HK-2 (cell line): ENCODE results near the gene CLMP.
A peak's percentile ranks its signal among the peaks of the same experiment; 100 is the strongest.
"Not testable (repeated sequence)": the region's sequence is repeated elsewhere in the genome, so short reads cannot be mapped to it uniquely, and the experiment has no call there.

Experiments used
- DNase-seq: peaks from one replicate; pipeline ENCODE4 v3.0.0-alpha.2; 2018; ENCODE audit not compliant: unreplicated experiment

Gene CLMP

DNA sequence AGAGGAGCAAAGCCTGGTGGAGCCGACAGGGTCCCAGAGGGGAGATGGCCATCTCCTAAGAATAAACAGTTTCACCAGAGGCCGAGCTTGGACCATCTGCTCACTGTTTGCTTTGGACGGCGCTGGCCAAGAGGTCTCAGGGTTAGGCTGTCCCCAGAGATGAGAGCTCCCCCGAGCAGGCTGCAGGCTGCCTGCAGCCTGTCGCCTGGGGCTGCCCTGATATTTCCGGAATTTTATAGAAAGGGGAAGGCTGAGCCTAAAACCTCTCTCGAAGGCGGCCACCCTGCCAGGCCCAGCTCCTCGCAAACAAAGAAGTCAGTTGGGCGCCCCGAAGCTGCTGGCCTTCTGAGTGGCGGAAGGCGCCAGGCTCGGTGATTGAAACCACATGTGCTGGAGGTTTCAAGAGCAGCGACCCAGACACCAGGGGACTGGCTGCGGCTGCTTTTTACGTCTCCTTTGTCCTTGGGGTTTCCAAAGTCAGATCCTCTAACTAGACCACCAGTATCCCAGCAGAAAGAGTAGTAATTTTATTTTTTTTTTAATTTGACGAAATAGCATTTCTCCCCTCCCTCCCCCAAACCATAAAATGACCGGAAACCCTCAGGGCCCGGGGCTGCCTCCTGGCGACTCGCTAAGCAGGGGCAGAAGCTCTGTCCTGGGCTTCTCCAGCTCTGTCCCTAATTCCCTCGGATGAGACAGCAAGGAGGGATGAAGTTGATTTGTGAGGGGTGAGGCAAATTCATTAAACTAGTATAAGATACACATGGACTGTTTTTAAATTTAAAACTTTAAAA lies 57.4 kb downstream of the CLMP start:
- no peak for DNase-seq

- no peak for DNase-seq
Observed at GRCh38 chr11:123135863-123136446, 59.1 kb downstream of the CLMP start.

- DNase-seq, result no peak
Observed at GRCh38 chr11:123132881-123133280, 62.2 kb downstream of the CLMP start.

- not testable (repeated sequence) for DNase-seq
Observed at GRCh38 chr11:123132034-123132766, 62.8 kb downstream of the CLMP start.

- no peak for DNase-seq
Observed at GRCh38 chr11:123129920-123130319, 65.1 kb downstream of the CLMP start.

- DNase-seq, result no peak
Observed at GRCh38 chr11:123125169-123125568, 69.9 kb downstream of the CLMP start.

DNA sequence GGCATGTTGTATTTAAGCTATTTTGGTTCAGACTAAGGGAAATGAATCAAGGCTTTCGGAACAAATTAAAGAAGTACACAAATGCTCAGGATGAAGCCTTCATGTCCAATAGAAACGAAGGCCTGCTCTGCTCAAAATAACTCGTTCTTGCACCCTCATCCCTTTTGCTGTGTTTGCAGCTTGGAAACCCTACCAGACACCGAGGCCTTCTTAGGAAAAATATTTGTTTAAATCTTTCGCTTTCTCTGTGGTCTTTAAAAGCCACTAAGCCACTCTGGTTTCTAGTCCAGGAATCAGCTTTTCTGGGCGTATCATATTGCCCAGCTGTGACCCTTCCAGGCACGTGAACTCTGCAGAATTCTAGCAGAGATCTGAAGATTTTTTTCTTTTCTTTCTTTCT lies 72.2 kb downstream of the CLMP start:
- DNase-seq, result no peak

DNA sequence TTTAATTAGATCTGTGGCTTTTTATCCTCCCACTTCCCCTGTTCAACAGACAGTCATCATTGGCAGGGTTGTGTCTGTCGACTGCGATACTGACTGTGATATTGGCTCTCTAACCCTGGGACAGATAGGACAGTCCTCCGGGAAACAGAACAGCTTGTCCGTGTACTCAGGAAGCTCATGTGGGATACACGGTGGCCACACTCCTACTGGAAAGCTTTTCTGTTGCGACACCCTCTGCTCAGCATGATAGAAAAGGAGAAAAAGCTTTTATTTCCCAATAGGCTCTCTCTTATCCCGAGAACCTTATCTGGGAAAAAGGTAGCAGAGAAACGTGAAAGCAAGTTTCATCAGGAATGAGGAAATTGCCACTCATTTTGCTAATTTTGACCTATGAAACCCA lies 72.7 kb downstream of the CLMP start:
- DNase-seq, result no peak

GRCh38 chr11:123116486-123116885 lies 78.6 kb downstream of the CLMP start:
- no peak for DNase-seq

DNA sequence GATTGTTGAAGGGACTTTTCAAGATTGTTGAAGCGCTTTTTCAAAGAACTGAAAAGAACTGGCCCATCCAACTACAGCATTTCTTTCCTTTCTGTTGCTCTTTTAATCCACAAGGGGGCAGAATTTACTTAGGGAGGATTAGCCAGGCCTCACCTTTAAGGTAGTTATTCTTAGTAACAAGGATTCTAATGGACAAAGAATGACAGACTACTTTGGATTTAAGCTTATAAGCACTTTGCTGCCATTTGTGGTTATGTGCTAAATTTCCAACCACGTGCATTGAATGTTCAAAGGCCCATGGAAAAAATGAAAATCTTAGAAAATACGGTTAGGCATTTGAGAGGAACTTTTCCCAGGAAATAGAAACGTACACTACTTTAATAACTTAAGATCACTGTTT lies 83.6 kb downstream of the CLMP start:
- no peak for DNase-seq

GRCh38 chr11:123110397-123110796 lies 84.7 kb downstream of the CLMP start:
- no peak for DNase-seq

DNA sequence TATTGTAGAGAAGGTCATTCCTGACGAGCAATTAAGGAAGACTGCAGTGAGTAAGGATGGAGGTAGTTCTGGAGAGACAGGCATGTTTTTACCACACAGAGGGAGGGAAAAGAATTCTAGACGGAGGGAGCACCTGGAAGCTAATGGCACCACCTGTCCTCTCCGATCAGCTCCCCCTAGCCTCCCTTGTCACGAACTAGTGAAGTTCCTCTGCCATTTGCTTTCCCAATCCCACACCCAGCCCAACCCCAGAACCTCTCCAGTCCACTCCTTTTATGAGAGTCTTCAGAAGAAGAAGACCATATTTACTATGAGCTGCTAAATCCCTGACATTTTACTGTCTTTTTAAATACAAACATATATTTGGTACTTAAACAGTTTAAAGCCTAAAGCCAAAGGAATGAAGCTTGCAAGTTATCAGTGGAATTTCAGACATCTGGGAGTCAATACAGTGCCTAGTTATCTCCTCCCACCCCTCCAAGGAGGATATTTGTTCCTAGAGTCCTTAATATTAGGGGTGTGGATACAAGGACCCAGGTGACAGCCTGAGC lies 87.0 kb downstream of the CLMP start:
- DNase-seq, result no peak

- no peak for DNase-seq
Observed at GRCh38 chr11:123104697-123105096, 90.4 kb downstream of the CLMP start.

GRCh38 chr11:123103326-123103980 lies 91.6 kb downstream of the CLMP start:
- peak; percentile 7 for DNase-seq

DNA sequence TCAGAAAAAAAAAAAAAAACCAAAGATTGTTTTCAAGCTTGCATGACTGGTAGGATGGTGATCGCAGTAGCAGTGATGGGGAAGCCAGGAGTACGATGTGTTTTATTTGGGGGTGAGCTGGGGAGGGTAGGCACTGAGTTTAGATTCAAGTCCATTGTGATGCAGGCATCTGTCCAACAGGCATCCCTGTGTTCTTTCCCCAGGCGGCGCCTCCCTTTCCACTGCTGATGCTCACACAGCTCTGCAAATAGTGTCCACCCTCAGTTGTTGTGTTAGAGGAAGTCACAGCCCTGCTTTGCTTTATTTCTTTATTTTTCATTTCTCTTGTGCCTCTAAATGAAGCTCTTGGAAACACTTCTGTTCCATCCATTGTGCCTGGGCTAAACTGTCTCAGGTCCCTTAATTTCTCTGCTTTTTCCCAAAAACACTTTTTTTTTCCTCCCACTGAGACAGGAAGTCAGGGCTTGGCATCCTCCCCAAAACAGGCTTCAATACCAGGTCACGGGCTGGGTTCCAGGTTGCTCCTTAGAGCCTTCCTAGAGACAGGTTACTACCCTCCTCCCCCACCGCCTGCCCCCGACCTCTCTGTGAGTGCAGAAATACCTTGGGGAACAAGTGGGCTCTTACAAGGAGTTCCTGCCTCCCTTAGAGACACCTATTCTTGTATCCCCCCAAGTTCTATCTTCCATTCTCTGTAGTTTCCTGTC lies 94.5 kb downstream of the CLMP start:
- no peak for DNase-seq

GRCh38 chr11:123098990-123099389 lies 96.1 kb downstream of the CLMP start:
- no peak for DNase-seq

GRCh38 chr11:123093739-123094138 lies 101.3 kb downstream of the CLMP start:
- DNase-seq, result no peak

- no peak for DNase-seq
Observed at GRCh38 chr11:123091506-123091905, 103.5 kb downstream of the CLMP start.

DNA sequence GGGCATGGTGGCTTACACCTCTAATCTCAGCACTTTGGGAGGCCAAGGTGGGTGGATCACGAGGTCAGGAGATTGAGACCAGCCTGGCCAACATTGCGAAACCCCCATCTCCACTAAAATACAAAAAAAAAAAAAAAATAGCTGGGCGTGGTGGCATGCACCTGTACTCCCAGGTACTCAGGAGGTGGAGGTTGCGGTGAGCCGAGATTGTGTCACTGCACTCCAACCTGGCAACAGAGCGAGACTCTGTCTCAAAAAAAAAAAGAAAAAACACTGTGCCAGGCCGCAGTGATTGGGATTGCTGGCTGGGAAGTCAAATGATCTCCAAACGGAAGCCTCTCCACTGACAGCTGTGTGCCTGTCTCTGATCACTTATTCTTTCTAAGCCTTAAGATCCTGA lies 104.9 kb downstream of the CLMP start:
- DNase-seq, result not testable (repeated sequence)

DNA sequence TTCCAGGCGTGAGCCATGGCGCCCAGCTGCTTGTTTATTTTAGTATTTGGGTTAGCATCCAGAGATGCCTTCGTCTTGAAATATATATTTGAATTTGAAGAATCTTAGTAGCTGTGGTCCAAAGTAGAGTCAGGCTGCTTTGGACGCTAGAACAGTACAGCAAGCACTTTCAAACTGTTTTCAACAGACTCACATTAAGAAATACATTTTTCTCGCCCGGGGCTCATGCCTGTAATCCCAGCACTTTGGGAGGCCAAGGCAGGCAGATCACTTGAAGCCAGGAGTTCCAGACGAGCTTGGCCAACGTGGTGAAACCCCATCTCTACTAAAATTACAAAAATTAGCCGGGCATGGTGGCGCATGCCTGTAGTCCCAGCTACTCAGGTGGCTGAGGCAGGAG lies 106.2 kb downstream of the CLMP start:
- DNase-seq, result not testable (repeated sequence)

DNA sequence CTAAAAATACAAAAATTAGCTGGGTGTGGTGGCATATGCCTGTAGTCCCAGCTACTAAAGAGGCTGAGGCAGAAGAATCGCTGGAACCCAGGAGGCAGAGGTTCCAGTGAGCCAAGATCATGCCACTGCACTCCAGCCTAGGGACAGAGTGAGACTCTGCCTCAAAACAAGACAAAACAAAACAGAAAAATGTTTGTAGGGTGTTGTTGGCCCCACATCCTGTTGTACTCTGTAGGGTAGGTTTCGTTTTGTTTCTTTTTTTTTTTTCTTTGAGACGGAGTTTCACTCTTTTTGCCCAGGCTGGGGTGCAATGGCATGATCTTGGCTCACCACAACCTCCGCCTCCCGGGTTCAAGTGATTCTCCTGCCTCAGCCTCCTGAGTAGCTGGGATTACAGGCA lies 107.4 kb downstream of the CLMP start:
- not testable (repeated sequence) for DNase-seq
